Breast epithelium (tissue), 3 donors: Measurements from ENCODE around the gene ROR2.

Experiments used
- CTCF ChIP-seq, 3 donors: fragments of 450-650 bp; IDR thresholded peaks; one replicate each; pipeline ENCODE4 v1.5.1; 2016 to 2017; ENCODE audit warnings: antibody characterized with exemption in 3 of 3, mild to moderate bottlenecking in 3 of 3, moderate library complexity in 3 of 3
- POLR2A ChIP-seq: fragments of 450-650 bp; IDR thresholded peaks from one replicate; pipeline ENCODE4 v1.6.1; 2016; ENCODE audit warnings: antibody characterized with exemption, mild to moderate bottlenecking, moderate library complexity
- POLR2AphosphoS5 ChIP-seq, 3 donors: sonication (generic); formaldehyde crosslinking; IDR thresholded peaks; one replicate each; pipeline ENCODE4 v1.6.1; 2017; ENCODE audit warnings: antibody characterized with exemption in 3 of 3

DNA sequence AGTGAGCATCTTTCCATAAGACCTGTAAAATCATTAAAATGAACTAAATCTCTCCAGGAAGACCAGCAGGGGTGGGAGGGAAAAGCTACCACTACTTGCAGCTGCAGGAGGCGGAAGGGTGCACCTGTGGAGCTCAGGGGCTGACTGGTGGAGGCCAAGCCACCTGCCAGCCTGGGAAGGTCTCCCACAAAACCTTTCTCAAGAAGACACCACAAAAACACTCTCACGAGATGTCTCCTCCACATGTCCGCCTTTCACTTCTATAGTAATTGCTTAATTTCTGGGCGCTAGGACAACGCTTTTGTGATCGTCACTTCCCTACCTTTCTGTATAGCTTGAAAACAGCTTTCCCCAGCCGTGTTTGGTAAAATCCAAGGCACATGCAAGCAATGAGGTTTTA lies 114.4 kb downstream of the ROR2 start:
- TF ChIP-seq POLR2A (no peak), CTCF (IDR thresholded peaks at IDR 0.05) (no peak), POLR2AphosphoS5 (IDR thresholded peaks at IDR 0.05) (no peak)
